DND-41 (cell line): ENCODE results near the gene ERAP2.

Experiments
- CTCF ChIP-seq: IDR thresholded peaks from 2 replicates; pipeline ENCODE4 v1.5.1; 2012; ENCODE audit warnings: borderline replicate concordance, low read length, moderate library complexity, mild to moderate bottlenecking; ENCODE audit not compliant: poor library complexity, severe bottlenecking; ENCODE audit errors: extremely low read depth
- EZH2 ChIP-seq: IDR thresholded peaks from 3 replicates; pipeline ENCODE4 v1.6.1; 2012; ENCODE audit warnings: borderline replicate concordance, low read depth, mild to moderate bottlenecking, moderate library complexity, low read length, inconsistent platforms; ENCODE audit not compliant: severe bottlenecking

- TF ChIP-seq CTCF (no peak), EZH2 (no peak)
Observed at GRCh38 chr5:96844481-96844990, 31.8 kb upstream of the ERAP2 start.
